OCI-LY7 (cell line): Measurements from ENCODE around the gene HBQ1. TPM values are rescaled to one million over a fixed set of nuclear protein-coding genes. Genes with fewer than 3 reads are reported as not detected.

Experiments
- BruUV-seq: library from RNA; stranded (reverse); fragments of 400-500 nt; replicated peaks from 2 replicates; lab custom pipeline; 2021; lab: Mats Ljungman, UMichigan
- CTCF ChIA-PET: fragments of 300-600 bp; sonication (Branson Sonifier 250); formaldehyde crosslinking; loops from one replicate; lab custom pipeline; 2022; ENCODE audit warnings: antibody characterized with exemption; ENCODE audit not compliant: unreplicated experiment; lab: Charles Lee
- POLR2A ChIA-PET: fragments of 300-600 bp; sonication (Branson Sonifier 250); formaldehyde crosslinking; loops from one replicate; lab custom pipeline; 2022; ENCODE audit warnings: antibody characterized with exemption; lab: Charles Lee
- DNase-seq: peaks from one replicate; pipeline ENCODE4 v3.0.0-alpha.2; 2015; ENCODE audit warnings: low spot score
- H2AFZ ChIP-seq: fragments of 200-600 bp; sonication (generic), shearing (Covaris generic); 2 replicates; pipeline ENCODE4 v1.6.1; 2014; ENCODE audit warnings: mild to moderate bottlenecking, antibody characterized with exemption, low read length, moderate library complexity
- H3K27ac ChIP-seq: fragments of 200-600 bp; sonication (generic); 2 replicates; pipeline ENCODE4 v1.5.1; 2014; ENCODE audit warnings: mixed run types, low read depth, mild to moderate bottlenecking, moderate library complexity, low read length, inconsistent platforms; ENCODE audit not compliant: poor library complexity, severe bottlenecking
- H3K36me3 ChIP-seq: fragments of 200-600 bp; sonication (generic); 2 replicates; pipeline ENCODE4 v1.6.1; 2014; ENCODE audit warnings: mild to moderate bottlenecking, antibody characterized with exemption, low read length, moderate library complexity, mixed read lengths; ENCODE audit not compliant: insufficient read depth
- H3K4me1 ChIP-seq: fragments of 200-600 bp; sonication (generic); 2 replicates; pipeline ENCODE4 v1.5.1; 2014; ENCODE audit warnings: mild to moderate bottlenecking, low read length; ENCODE audit not compliant: insufficient read depth, poor library complexity, severe bottlenecking
- H3K4me2 ChIP-seq: fragments of 200-600 bp; sonication (generic); 2 replicates; pipeline ENCODE4 v1.6.1; 2014; ENCODE audit warnings: mild to moderate bottlenecking, low read length
- H3K4me3 ChIP-seq: fragments of 200-600 bp; sonication (generic); 2 replicates; pipeline ENCODE4 v1.5.1; 2014; ENCODE audit warnings: mild to moderate bottlenecking, low read depth, low read length; ENCODE audit not compliant: poor library complexity, severe bottlenecking
- H3K79me2 ChIP-seq: fragments of 200-600 bp; sonication (generic); 2 replicates; pipeline ENCODE4 v1.6.1; 2016; ENCODE audit warnings: low read depth, mild to moderate bottlenecking, low read length, moderate library complexity, mixed read lengths; ENCODE audit not compliant: insufficient read depth
- H3K9me2 ChIP-seq: fragments of 200-600 bp; sonication (generic); 2 replicates; pipeline ENCODE4 v1.6.1; 2016; ENCODE audit warnings: mild to moderate bottlenecking, low read length, mixed read lengths; ENCODE audit not compliant: insufficient read depth
- H3K9me3 ChIP-seq: fragments of 200-600 bp; sonication (generic); 2 replicates; pipeline ENCODE4 v1.6.1; 2014; ENCODE audit warnings: mild to moderate bottlenecking, mixed run types, low read length, mixed read lengths
- H4K20me1 ChIP-seq: fragments of 200-600 bp; sonication (generic); 2 replicates; pipeline ENCODE4 v1.6.1; 2014; ENCODE audit warnings: mild to moderate bottlenecking, antibody characterized with exemption, low read length, moderate library complexity, mixed read lengths; ENCODE audit not compliant: insufficient read depth
- CTCF ChIP-seq: fragments of 200-600 bp; sonication (generic); conservative IDR thresholded peaks from 2 replicates; pipeline ENCODE4 v1.5.1; 2014; ENCODE audit warnings: mild to moderate bottlenecking, antibody characterized with exemption, low read length, moderate library complexity, mixed read lengths
- EZH2phosphoT487 ChIP-seq: fragments of 200-600 bp; sonication (generic); IDR thresholded peaks from 2 replicates; pipeline ENCODE4 v1.6.1; 2018; ENCODE audit warnings: low read depth, borderline replicate concordance, mild to moderate bottlenecking, mixed run types, antibody characterized with exemption, low read length, moderate library complexity, mixed read lengths
- intact Hi-C: fragments of 100-400 bp; cut with micrococcal nuclease; formaldehyde crosslinking; loops from one replicate; pipeline ENCODE4 v1.10.0; 2022; ENCODE audit not compliant: unreplicated experiment
- total RNA-seq, 2 experiments: library from RNA; depleted of rRNA in 1 of 2; stranded (reverse); fragments of >200 nt in 1 of 2; shearing (Covaris generic) in 1 of 2; gene quantifications; 2 replicates each; pipeline ENCODE4 v1.2.3, GENCODE V29; 2014 to 2022

Gene HBQ1
- total RNA-seq, 2 experiments from 2014 or later: not detected

- H3K79me2 ChIP-seq: peaks cover 9% of the 10 kb centered on the region; the same call in 1 of the 2 replicates
- CTCF ChIA-PET: no interaction called here
- no peaks in the 10 kb centered on the region for H3K9me2 ChIP-seq
- TF ChIP-seq CTCF: no peak
- no peak for TF ChIP-seq EZH2phosphoT487
- POLR2A ChIA-PET: no interaction called here
- no peaks in the 10 kb centered on the region for H3K9me3 ChIP-seq
- intact Hi-C loops: no loop called here
- no peak overlapping the region for H3K4me3 ChIP-seq
- no TSS peak for BruUV-seq
- H3K4me1 ChIP-seq: no peaks in the 10 kb centered on the region
- H2AFZ ChIP-seq: no peak overlapping the region
- no peak for DNase-seq
- H3K36me3 ChIP-seq: peaks cover 97% of the 10 kb centered on the region
- H3K27ac ChIP-seq: no peak overlapping the region
- no peaks in the 10 kb centered on the region for H4K20me1 ChIP-seq
- H3K4me2 ChIP-seq: no peak overlapping the region
Observed at GRCh38 chr16:212999-213398, 32.7 kb downstream of the HBQ1 start.

GRCh38 chr16:220021-220420 is 39.8 kb downstream of the HBQ1 start:
- TF ChIP-seq CTCF: no peak
- TF ChIP-seq EZH2phosphoT487: no peak
- no peak for DNase-seq
- intact Hi-C loops: no loop called here
- Histone ChIP-seq H3K4me2 (no peak overlapping the region), H3K4me1 (no peaks in the 10 kb centered on the region), H4K20me1 (peaks cover 5% of the 10 kb centered on the region; the same call in 1 of the 2 replicates), H3K9me2 (no peaks in the 10 kb centered on the region), H3K27ac (no peak overlapping the region), H2AFZ (no peak overlapping the region), H3K9me3 (no peaks in the 10 kb centered on the region), H3K79me2 (peaks cover 29% of the 10 kb centered on the region; the same call in 1 of the 2 replicates), H3K4me3 (no peak overlapping the region), H3K36me3 (peaks cover 97% of the 10 kb centered on the region)
- TSS peak; percentile 37 for BruUV-seq
- POLR2A ChIA-PET: interaction anchor here (1.0 kb wide), 1 partner anchor 14 kb away, joined by 3 read pairs; no protein-coding TSS in a partner anchor
- CTCF ChIA-PET: no interaction called here

- peak overlapping the region; percentile 53 for H3K27ac ChIP-seq
- peak; percentile 30 for DNase-seq
- no TSS peak for BruUV-seq
- peak overlapping the region; percentile 88 for H3K4me3 ChIP-seq
- H2AFZ ChIP-seq: peak overlapping the region; percentile 28; the same call in 1 of the 2 replicates
- H3K36me3 ChIP-seq: peaks cover 49% of the 10 kb centered on the region
- ChIA-PET CTCF (no interaction called here), POLR2A (interaction anchor here (0.7 to 1.6 kb wide), 7 partner anchors 9 to 175 kb away, joined by 3 to 8 read pairs (median 4); partner anchors contain the start of genes AXIN1, POLR3K and SNRNP25)
- no peaks in the 10 kb centered on the region for H3K9me3 ChIP-seq
- intact Hi-C loops: no loop called here
- peaks cover 21% of the 10 kb centered on the region; the same call in 1 of the 2 replicates for H4K20me1 ChIP-seq
- no peak for TF ChIP-seq CTCF
- no peak for TF ChIP-seq EZH2phosphoT487
- peaks cover 34% of the 10 kb centered on the region for H3K79me2 ChIP-seq
- no peaks in the 10 kb centered on the region for H3K9me2 ChIP-seq
- peak overlapping the region; percentile 87 for H3K4me2 ChIP-seq
- H3K4me1 ChIP-seq: peaks cover 23% of the 10 kb centered on the region
Observed at GRCh38 chr16:228151-228851, 48.0 kb downstream of the HBQ1 start.
